ENCODE data around the gene PTMS. TPM values are rescaled to one million over a fixed set of nuclear protein-coding genes. Genes with fewer than 3 reads are reported as not detected.

The PTMS gene
- total RNA-seq, 1 donor from 2014 or later = 161 TPM

DNA sequence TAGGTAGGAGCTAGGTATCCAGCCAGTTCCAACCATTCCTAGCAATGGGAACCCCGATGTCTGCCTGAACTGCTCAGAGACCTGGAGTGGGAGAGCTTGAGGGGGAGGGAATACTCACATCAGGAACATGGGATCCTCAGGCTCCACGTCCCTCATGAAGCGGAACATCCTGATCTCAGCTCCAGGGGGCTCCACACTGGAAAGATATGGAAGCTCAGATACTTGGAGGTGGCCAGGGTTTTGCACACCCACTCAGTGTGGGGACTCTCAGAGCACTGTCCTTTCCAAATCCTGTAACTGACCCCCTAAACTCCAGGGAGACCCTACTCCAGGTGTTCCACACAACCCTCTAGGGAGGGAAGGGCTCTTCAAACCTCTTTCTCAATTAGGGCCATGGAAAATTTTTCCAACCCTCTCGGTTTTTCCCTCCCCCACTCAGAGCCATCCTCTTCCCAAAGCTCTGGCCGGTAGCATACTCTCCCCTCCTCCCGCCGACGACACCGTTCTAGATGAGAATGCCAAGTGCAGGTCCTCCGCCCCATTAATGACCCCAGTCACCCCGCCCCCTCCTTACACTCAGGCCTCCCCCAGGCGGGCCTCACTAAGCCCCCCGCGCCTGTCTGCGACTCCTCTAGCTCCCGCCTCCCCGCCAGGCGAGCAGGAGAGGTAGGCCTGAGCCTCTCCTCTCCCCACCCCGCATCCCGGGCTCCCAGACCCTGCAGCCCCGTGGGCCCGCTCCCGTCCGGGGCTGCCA, 13.8 kb upstream of the PTMS start:
- no peak for DNase-seq (ENCODE audit: low spot score)

DNA sequence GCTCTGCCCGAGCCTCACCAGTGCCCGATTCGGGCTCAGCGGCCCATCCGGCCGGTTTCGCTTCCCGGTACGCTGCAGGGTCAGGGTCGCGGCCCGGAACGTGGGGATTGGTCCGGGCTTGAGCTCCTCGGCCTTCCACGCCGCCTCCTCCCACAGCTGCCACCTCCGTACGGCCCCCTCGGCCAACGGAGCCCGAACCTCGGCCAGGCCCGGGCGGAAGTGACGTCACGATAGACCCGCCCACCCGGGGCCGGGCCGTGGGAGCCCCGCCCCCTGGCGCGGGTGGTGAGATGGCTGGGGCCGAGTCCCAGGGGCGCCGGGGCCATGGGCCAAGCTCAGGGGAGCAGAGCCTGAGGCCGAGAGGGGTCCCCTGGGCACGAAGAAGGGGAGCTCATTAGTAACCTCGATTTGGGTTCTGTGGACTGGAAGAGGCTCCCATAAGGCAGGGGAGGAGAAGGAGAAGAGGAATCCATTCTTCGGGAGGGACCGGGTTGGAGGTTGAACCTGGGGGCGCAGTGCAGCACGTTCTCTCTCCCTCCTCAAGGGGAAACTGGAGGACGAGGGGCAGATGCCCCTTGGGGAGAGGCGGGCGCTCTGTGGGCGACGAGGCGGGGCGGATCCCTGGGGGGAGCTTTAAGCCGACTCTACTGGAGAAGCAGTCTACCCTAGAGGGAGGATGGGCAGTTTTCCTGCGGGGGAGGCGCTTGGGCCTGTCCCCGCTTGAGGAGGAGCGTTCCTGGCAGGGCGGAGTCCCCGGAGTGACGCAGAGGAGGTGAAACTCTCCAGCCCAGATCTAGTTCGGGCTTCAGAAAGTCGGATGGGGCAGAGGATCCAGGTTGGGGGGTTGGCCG, 13.0 kb upstream of the PTMS start, which contains the start of gene MLF2:
Gene MLF2 (minus strand): TSS at position 221 of the 851 bp plus-strand sequence. CDS start 807 bp downstream, outside the sequence.
- peak; percentile 98 for DNase-seq (ENCODE audit: low spot score)

DNA sequence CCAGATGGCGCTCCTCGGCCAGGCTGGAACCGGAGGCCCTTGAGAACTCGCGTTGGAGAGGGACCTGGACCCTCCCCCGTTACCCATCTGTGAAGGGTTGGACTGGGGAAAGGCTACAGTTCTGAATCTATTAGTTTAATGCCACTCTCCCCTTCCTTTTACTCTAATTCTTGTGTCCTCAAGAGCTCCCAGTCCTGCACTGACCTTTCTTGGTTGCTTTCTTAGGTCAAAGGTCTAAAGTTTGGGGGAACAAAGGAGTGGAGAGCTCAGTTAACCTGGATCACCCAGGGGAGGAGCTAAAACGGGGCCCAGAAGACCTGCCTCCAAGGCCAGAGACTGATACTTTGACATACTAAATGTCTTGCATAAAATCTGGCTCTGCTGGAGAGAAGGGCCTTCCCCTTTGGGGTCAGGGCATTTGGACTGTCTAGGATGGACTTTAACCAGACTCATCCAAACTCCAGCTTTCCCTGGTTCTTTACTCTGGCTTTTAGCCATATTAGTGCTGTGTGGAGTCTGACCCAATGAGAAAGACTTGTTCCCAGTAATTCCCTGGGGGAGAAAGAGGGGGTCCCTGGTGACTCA, 12.3 kb upstream of the PTMS start:
- DNase-seq (ENCODE audit: low spot score) = no peak

DNA sequence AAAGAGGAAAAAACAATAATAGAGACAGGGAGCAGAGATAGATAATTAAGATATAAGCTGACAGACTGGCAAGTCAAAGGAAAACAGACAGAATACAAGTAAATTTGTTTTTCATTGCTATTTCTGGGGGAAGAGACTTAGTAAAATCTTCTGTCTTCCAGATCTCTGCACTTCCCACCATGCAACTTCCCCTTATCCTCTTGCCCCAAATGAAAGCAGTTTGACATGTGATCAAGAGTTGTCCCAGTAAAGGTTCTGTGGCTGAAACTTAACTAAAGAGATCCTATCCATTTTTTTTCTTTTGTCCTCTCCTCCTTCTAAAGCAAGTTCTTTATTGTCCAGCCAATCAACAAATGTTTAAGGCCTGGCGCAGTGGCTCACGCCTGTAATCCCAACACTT, 11.8 kb upstream of the PTMS start:
- DNase-seq (ENCODE audit: low spot score) = no peak

DNA sequence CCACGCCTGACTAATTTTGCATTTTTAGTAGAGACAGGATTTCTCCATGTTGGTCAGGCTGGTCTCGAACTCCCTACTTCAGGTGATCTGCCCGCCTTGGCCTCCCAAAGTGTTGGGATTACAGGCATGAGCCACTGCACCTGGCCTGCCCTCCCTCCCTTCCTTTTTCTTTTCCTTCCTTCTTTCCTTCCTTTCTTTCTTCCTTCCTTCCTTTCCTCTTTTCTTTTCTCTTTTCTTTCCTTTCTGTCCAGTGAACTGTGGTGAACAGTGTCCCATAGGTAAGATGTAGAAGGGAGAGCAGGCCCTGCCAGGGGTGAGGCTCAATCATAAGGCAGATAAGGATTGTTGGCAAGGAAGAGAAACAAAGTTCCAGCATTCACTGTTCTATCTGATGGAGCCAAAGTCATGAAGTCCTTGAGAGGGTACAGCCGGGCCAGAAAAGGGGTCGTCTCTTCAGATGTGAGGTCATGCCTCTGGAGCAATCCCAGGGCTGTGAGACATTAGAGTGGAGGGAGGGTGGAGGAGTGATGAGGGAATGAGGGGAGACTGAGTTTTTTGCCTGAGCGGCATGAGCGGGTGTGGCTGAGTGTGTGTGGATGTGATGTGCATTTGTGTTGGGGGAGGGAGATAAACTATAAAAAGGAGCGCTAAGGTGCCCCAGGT, 9.0 kb upstream of the PTMS start:
- DNase-seq (ENCODE audit: low spot score) = no peak

DNA sequence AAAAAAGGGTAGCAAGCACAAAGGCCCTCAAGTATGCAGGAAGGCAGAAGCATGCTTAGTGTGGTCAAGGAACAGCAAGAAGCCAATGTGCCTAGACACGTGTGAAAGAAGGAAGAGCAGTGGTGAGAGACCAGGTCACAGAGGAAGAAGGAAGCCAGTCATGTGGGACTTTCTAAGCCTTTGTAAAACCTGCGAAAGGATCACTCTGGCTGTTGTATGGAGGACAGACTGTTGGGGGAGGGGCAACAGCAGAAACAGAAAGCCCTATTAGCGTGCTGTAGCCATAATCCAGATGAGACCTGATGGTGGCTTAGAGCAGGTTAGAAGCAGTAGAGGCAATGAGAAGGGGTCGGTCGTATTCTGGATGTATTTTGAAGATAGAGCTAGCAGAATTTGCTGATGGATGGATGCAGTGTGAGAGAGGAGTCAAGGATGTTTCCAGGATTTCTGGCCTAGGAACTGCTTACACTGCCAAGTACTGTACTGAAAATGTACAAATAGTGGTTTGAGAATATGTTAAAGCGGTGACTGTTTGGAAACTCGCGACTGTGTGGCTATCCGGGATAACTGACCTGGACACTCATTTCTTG, 7.6 kb upstream of the PTMS start:
- no peak for DNase-seq (ENCODE audit: low spot score)

DNA sequence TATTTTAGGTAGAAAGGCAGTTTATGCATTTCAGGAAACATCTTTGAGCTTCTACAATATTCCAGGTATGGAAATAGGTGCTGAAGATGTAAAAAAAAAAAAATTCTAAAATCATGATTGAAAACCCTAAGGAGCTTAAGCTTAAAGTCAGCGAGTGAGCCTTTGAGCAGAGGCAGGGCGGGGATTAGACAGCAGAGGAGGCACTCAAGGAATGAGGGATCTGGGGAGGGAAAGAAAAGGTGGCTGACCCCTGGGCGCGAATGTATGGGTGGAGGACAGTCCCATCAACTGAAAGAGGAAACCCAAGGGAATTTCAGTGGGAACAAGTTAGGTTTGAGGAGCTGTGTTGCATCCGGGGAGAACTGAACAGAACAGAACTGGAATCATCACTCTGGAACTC, 6.4 kb upstream of the PTMS start:
- DNase-seq (ENCODE audit: low spot score) = no peak

DNA sequence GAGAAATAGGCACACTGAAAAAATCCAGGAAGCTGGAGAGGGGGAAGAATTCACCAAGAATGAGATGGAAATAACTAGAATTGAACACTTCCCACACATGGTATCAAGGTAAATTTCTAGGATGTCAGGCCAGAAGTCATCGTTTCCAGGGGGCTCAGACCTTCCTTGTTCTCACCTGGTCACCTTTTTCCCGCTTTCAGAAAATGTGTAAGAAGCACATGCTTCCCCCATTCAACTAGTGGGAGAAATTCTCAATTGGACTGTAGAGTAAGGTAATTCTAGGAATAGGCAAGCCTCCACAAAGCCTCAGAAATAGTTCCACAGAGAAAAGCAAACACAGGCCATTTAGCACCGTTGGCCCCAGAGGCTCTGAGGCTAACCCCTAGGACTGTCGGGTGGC, 2.8 kb upstream of the PTMS start:
- DNase-seq (ENCODE audit: low spot score) = no peak

DNA sequence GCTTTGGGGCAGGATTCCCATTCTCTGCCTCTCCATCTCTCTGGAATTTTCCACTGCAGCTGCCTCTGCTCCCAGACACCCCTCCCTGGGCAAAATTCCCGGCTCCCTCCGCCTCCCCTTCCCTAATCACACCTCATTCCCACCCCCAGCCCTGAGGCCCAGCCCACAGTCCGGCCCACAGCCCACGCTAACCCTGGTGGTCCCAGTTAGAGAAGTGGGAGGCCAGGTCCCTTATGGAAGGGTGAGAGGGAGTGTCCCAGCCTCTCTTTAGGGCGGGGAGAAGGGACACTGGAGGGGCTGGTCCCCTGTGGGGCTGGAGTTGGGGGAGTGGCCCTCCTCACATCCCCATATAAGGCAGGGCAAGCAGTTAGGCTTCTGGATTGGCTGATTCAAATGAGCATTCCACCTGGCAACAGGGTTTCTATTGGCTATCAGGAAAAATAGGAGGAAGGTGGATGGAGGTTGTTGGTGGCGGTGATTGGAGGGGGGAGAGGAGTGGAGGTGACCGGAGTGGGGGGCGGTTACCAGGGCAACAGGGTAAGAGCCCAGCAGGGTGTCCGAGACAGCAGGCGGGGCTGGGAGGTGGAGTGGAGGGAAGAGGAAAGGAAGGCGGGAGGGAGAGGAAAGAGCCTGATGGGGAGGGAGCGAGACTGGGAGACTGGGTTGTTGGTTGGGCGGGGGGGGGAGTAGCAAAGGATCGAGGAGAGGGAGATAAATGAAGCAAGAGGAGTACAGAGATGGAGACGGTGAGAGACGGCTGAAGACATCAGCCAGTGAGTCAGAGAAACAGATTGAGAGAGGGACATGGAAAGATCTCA, 1.9 kb upstream of the PTMS start:
- peak; percentile 94 for DNase-seq (ENCODE audit: low spot score)

DNA sequence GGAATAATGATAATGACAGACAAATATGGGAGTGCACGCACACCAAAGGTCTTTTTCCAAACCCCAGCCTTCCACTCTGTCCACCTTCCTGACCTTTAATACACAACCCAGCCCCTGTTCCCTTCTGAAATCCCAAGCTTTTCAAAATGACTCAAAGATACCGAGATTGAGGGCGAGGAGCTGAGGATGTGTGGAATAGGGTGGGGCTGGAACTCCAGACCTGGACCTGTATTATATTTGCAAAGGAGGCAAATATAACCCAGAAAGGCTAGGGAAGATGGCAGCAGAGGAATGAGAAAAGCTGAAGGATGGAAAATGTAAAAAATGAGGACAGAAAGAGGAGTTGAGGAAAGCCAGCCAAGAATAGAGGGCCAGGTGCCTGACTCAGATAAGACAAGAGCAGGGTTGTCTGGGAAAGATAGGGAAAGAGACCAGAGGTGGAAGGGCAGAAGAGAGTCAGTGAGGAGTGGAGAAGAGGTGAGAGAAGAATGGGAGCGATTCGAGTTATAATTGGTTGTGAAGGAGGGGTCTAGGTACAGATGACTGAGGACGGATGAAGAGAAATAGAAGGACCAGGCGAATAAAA, 1.0 kb upstream of the PTMS start:
- no peak for DNase-seq (ENCODE audit: low spot score)

DNA sequence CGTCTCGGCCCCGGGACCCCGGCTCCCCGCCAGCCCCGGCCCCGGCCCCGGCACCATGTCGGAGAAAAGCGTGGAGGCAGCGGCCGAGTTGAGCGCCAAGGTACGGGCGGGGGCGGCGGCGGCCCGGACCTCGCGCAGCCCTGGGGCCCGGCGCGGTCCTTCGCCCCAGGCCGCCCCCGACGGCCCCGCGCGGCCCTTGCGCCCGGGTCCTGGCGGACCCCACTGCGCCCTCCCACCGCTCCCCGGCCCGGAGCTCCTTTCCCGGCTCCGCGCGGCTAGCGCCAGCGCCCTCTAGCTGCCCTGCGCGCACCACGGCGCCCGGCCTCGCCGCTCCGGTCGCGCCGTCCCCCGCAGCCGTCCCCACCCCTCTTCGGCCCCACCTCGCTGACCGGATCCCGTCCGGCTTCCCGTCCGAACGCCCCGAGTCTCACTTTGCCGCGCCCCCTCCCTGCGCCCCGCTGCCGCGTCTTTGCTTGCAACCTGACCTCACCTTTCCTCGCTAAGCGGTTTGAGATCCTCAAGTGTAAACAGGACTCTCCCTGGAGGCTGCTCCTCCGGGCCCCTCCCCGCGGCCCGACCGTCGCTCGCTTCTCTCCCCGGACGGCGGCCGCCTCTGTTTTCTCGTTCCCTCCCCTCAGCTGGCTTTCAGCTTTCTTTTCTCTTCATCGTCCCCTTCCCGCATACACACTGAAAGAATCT, 637 bp downstream of the PTMS start:
- peak; percentile 95 for DNase-seq (ENCODE audit: low spot score)

DNA sequence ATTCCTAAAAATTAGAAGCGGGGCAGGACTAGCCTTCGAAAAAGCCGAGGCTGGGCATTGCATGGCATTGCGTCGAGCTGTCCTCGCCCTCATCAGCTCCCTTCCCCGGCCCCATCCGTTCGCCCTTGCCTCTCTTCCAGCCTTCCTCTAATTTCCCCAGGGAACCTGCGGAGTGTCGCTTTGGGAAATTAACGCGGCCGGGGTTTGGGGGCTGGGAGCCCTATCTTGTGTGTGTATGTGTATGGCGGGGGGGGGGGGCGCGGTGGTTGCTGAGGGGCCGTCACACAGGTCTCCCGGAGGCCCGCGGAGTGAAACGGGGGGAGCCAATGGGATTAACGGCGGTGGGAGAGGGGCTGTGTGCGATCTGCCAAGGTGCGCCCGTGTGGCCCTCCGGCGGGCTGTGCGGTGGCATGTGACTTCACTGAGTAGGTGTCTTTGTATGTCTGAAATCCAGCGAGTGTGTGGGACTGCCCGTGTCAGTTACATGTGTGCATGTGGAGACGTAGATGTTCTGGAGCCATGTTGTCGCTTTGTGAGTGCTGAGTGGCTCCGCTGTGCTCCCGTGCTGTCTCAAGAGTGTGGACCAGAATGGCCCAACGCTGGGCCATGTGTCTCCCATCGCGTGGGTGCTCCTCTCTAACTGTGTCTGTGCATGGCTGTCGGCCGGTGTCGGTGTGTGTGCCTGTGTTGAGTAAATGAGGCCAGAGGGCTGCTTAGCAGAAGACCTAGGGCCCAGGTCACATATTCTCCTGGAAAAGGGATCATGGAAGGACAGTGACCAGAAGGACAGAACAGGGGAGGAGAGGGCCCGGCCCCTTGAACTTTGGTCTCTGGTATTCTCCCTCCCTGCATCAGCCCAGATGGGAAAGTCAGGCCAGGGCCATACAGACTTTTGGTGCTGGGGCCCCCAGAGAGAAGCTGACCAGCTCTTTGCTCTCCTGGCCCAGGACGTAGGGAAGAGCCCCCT, 1.5 kb downstream of the PTMS start:
- DNase-seq (ENCODE audit: low spot score) = no peak

DNA sequence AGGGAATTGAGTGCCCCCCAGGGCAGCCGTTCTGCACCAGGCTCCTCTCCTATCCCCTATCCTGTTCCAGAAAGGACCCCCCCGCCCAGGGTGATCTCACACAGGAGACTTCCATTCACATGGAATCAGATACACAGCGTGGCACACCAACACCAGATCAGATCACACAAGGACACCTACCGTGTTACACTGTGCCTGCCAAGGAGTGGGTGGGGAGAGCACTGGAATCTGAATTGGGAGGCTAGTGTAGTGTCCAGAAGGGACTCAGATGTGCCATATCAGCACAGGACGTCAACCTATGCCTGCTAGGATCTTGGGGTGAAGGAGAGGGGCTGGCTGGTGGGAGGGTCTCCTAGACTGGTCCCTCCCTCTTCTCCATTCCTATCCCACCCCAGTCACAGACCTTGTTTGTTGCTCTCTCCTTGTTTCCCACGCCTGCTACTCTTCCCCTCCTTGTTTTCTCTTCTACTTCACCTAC, 2.3 kb downstream of the PTMS start:
- DNase-seq (ENCODE audit: low spot score) = no peak

DNA sequence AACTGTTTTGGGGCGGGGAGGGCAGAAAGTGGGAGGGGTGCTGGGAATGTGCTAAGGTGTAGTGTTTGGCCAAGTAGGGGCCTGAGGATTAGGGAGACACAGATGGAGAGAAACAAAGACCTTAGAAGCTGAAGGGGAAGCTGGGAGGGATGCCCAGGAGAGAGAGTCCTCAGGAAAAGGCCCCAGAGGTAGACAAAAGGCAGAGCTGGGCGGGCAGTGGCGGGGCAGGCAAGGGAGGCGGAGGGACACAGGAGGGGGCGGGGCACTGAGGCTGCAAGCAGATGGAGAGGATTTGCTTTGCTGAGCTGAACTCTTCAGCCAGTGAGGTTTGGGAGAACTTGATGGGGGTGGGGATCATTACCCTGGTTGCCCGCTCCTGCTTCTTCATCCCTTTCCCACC, 2.8 kb downstream of the PTMS start:
- no peak for DNase-seq (ENCODE audit: low spot score)

DNA sequence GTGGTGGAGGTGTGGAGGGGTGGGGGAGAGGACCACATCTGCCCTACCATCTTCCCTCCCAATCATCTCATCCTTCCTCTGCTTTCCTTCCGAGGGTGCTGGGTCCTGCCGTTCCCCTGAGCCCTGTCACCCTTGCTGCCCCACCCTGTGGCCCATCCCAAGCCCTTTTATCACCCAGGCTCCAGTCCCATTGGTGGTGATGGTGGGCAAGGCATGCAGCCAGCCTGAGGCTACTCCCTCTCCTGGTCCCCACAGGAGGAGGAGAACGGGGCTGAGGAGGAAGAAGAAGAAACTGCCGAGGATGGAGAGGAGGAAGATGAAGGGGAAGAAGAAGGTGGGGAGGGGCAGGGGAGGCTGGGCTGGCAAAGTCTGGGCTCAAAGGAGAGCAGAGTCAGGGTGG, 3.5 kb downstream of the PTMS start:
- DNase-seq (ENCODE audit: low spot score) = no peak

DNA sequence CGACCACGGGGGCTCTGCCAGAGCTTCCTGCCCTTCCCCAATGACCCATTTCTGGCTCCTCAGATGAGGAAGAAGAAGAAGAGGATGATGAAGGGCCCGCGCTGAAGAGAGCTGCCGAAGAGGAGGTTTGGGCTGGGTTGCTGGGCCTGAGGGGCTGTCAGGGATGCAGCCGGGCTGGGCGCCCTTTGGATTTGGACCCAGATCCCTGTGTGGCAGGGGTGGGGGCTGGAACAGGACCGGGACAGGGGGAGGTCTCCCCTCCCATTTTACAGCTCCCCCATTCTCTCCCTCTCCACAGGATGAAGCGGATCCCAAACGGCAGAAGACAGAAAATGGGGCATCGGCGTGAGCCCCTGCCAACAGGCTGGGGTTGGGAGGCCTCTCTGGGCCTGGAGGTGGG, 3.9 kb downstream of the PTMS start:
- no peak for DNase-seq (ENCODE audit: low spot score)

DNA sequence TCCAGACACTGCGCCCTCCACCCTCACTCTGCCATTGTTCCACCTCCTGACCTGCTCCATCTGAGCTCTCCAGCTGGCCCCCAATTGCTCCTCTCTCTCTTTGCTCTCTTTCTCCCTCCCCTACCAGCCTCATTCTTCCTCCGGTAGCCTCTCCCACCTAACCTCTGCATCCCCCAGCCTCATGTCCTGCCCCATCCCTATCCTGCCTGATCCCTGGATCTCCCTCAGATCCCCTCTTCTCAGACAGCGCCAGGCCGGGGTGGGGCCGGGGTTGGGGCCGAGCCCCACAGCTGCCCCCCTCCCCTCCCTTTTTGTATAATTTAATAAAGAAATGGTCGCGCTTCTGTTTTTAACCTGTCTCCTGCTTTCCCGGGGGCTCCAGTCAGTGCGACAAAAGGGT, 4.4 kb downstream of the PTMS start:
- no peak for DNase-seq (ENCODE audit: low spot score)

DNA sequence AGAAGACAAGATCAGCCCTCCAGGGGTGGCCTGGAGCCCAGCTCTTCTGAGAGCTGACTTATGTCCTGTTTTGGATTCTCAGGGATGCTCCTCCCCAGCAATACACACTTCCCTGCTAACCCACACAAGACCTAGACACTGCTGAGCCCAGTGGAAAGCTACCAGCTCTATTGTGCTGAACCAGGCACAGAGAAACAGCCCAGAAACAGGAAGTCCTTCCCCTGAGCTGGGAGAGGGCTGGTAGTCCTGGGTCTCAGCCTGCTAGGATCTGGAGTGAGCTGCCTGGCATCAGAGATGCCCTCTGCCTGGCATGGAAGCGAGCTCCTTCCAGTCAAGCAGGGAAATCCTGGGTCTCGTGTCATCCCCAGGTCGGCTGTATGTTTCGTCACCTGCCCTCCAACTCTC, 4.9 kb downstream of the PTMS start:
- no peak for DNase-seq (ENCODE audit: low spot score)

Data from mesenteric fat pad (tissue), 1 donor.